SK-N-MC (cell line): ENCODE results near the gene CARD14.

Source experiments
- EZH2 ChIP-seq: fragments of 200-600 bp; sonication (generic); IDR thresholded peaks from one replicate; pipeline ENCODE4 v1.6.1; 2017; ENCODE audit warnings: antibody characterized with exemption
- FOXP2 ChIP-seq: optimal IDR thresholded peaks from 2 replicates; pipeline ENCODE3; 2011; ENCODE audit warnings: mild to moderate bottlenecking, moderate library complexity; ENCODE audit not compliant: insufficient read depth; ENCODE audit errors: extremely low read length, control extremely low read depth
- POLR2AphosphoS5 ChIP-seq: IDR thresholded peaks from 2 replicates; pipeline ENCODE4 v1.6.1; 2012; ENCODE audit warnings: mild to moderate bottlenecking, low read depth, low read length, borderline replicate concordance

DNA sequence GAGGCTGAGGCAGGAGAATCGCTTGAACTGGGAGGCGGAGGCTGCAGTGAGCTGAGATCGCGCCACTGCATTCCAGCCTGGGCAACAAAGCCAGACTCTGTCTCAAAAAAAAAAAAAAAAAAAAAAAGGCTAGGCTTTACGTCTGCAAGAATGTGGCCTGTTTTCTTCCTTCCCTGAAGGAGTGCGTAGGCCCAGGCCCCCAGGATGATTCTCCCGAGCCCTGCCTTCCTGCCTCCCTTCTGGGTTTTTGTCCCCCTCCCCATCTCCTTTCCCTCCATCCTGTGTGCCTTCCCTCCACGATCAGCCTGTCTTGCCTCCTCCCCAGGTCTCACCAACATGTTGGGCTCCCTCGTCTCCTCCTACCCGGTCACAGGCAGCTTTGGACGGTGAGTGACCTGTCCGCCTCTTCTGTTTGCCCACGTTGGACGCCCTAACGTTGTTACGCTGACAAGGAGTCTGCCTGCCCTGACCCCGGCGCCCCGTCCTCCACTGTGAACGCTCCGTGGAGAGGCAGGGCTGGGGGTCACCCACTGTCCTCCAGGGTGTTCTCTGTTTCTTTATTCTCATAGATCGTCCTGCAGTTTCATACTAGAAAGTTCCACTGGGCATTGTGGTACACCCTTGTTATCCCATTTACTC lies 75.2 kb downstream of the CARD14 start:
- TF ChIP-seq EZH2 (no peak), POLR2AphosphoS5 (no peak), FOXP2 (no peak)
